Right lobe of liver (tissue), 6 donors: Measurements from ENCODE around the gene PTOV1. TPM values are rescaled to one million over a fixed set of nuclear protein-coding genes. Genes with fewer than 3 reads are reported as not detected.
"Not testable (repeated sequence)": the region's sequence is repeated elsewhere in the genome, so short reads cannot be mapped to it uniquely, and the experiment has no call there.

Experiments
- ATAC-seq, 4 donors: fragments of 200-7000 bp; cut with Tn5 transposase; one replicate each; pipeline ENCODE4 v1.9.1; 2020; ENCODE audit warnings: mild to moderate bottlenecking in 4 of 4, moderate library complexity in 4 of 4
- DNase-seq, 3 donors: peaks; one replicate each; pipeline ENCODE4 v3.0.0-alpha.2; 2020
- H3K27ac ChIP-seq, 3 donors: fragments of 200-600 bp; one replicate each; pipeline ENCODE4 v1.8.0; 2022
- H3K27me3 ChIP-seq, 2 donors: fragments of 200-600 bp; one replicate each; pipeline ENCODE4 v1.8.0; 2022
- H3K36me3 ChIP-seq, 4 donors: fragments of 200-600 bp; sonication (generic) in 1 of 4; one replicate each; pipeline versions ENCODE4 v1.5.1 to v1.8.0; 2017 to 2022; ENCODE audit warnings: control low read depth in 1 of 4
- H3K4me1 ChIP-seq, 4 donors: fragments of 200-600 bp; sonication (generic) in 1 of 4; one replicate each; pipeline versions ENCODE4 v1.5.1 to v1.8.0; 2017 to 2022; ENCODE audit warnings: control low read depth in 1 of 4
- H3K4me3 ChIP-seq, 3 donors: fragments of 200-600 bp; one replicate each; pipeline ENCODE4 v1.8.0; 2022
- H3K9me3 ChIP-seq, 4 donors: fragments of 200-600 bp; sonication (generic) in 1 of 4; one replicate each; pipeline versions ENCODE4 v1.5.1 to v1.8.0; 2017 to 2022; ENCODE audit warnings: control low read depth in 1 of 4
- CTCF ChIP-seq, 4 donors: fragments of 200-600 bp in 3 of 4; fragments of 450-650 bp in 1 of 4; IDR thresholded peaks; one replicate each; pipeline versions ENCODE4 v1.5.1 to v1.8.0; 2016 to 2022; ENCODE audit warnings: antibody characterized with exemption in 4 of 4, mild to moderate bottlenecking in 2 of 4
- POLR2A ChIP-seq: fragments of 450-650 bp; IDR thresholded peaks from one replicate; pipeline ENCODE4 v1.6.1; 2017; ENCODE audit warnings: antibody characterized with exemption, mild to moderate bottlenecking
- WGBS: methylation state at CpG from one replicate; pipeline ENCODE4 v1.1.6; 2018; ENCODE audit warnings: low coverage, low lambda C conversion rate; ENCODE audit not compliant: insufficient coverage; ENCODE audit errors: missing lambda C conversion rate; 5-methylcytosine and 5-hydroxymethylcytosine counted together
- intact Hi-C, 2 donors: fragments of 100-400 bp; cut with DNase I; formaldehyde crosslinking; loops; one replicate each; pipeline versions ENCODE4 v1.11.2 to v1.14.1; 2022
- total RNA-seq, 6 experiments: library from RNA; depleted of rRNA in 2 of 6; stranded (reverse); fragments of >200 nt in 2 of 6; fragmentation: NEBNext Ultra II Directional in 3 of 6; extraction: Animal tissue kit (Norgen Biotek cat#: 25700) in 3 of 6; gene quantifications; one replicate each; pipeline versions ENCODE4 v1.1.0 to v1.2.4, GENCODE V29; 2016 to 2023
- donor health status: DM: no; HTN: yes; CAD: no.
- donor health status: DM: no; HTN: no; CAD: no.
- donor health status: DM: no; HTN: no; CAD: no.
- donor health status: DM: no; HTN: yes; CAD: no.
- donor health status: DM: no; HTN: yes; CAD: no.

PTOV1 gene
- total RNA-seq, 6 experiments from 2014 or later: 44.4 to 93.0 (median 69.6) TPM

GRCh38 chr19:49816590-49816989 is 34.4 kb upstream of the PTOV1 start:
- 77% methylated on average over 11 of the region's 14 CpGs for WGBS
- no peak for ATAC-seq

GRCh38 chr19:49817964-49818648 is 32.9 kb upstream of the PTOV1 start, which contains the start of gene MED25:
Gene MED25 (plus strand): TSS chr19:49818289. CDS start chr19:49818342, 53 bp downstream.
- Histone ChIP-seq H3K36me3 (peaks cover 0 to 4% (median 0%) of the 10 kb centered on the region in 4 donors), H3K4me1 (peaks cover 0 to 13% (median 0%) of the 10 kb centered on the region in 4 donors), H3K27me3 (no peaks in the 10 kb centered on the region), H3K4me3 (peak within 1 kb of the TSS; percentile 71 to 87 (median 78)), H3K27ac (peak within 1 kb of the TSS; percentile 94 to 98 (median 94)), H3K9me3 (no peaks in the 10 kb centered on the region)
- peak; percentile 77 to 81 (median 79) for ATAC-seq
- WGBS: 1% methylated on average over 16 of the region's 57 CpGs
- DNase-seq: peak; percentile 85 to 89 (median 87)
- TF ChIP-seq POLR2A (peak; percentile 40), CTCF (IDR thresholded peaks at IDR 0.05) (peak in 3 of 4 donors; percentile 6 to 56 (median 21))
- intact Hi-C loops: no loop called here

More at GRCh38 chr19:49816590-49816989, 34.4 kb upstream of the PTOV1 start:
- H3K4me3 ChIP-seq: no peak overlapping the region
- H3K27ac ChIP-seq: peak overlapping the region in 2 of 3 donors; percentile 94 to 98
- no peak for DNase-seq
- no peaks in the 10 kb centered on the region for H3K9me3 ChIP-seq
- no peaks in the 10 kb centered on the region for H3K36me3 ChIP-seq
- no peaks in the 10 kb centered on the region for H3K27me3 ChIP-seq
- peaks cover 0 to 13% (median 0%) of the 10 kb centered on the region in 4 donors for H3K4me1 ChIP-seq
- intact Hi-C loops: no loop called here
- TF ChIP-seq POLR2A: no peak
- TF ChIP-seq CTCF (IDR thresholded peaks at IDR 0.05): no peak

- Histone ChIP-seq H3K4me1 (peaks cover 0 to 11% (median 0%) of the 10 kb centered on the region in 4 donors), H3K9me3 (no peaks in the 10 kb centered on the region), H3K27ac (peak overlapping the region; percentile 94 to 98 (median 94)), H3K27me3 (no peaks in the 10 kb centered on the region), H3K4me3 (peak overlapping the region; percentile 71 to 87 (median 78)), H3K36me3 (peaks cover 0 to 10% (median 0%) of the 10 kb centered on the region in 4 donors)
- DNase-seq (peak in 1 of 3 donors; percentile 69), ATAC-seq (no peak)
- intact Hi-C loops: no loop called here
- no peak for TF ChIP-seq CTCF (IDR thresholded peaks at IDR 0.05)
- no peak for TF ChIP-seq POLR2A
- WGBS: 34% methylated on average over 9 of the region's 16 CpGs
Measured at GRCh38 chr19:49818649-49819370, 32.1 kb upstream of the PTOV1 start.

GRCh38 chr19:49819452-49820115 is 31.4 kb upstream of the PTOV1 start:
- 78% methylated on average over 7 of the region's 7 CpGs for WGBS
- H3K27me3 ChIP-seq, H3K9me3 ChIP-seq, DNase-seq, H3K4me3 ChIP-seq, H3K27ac ChIP-seq, H3K4me1 ChIP-seq, intact Hi-C loops, ATAC-seq: not testable (repeated sequence)
- H3K36me3 ChIP-seq: peaks cover 0 to 13% (median 0%) of the 10 kb centered on the region in 4 donors
